Measurements from ENCODE around the gene SPTLC3.
"Not testable (repeated sequence)": the region's sequence is repeated elsewhere in the genome, so short reads cannot be mapped to it uniquely, and the experiment has no call there.

Gene SPTLC3

DNA sequence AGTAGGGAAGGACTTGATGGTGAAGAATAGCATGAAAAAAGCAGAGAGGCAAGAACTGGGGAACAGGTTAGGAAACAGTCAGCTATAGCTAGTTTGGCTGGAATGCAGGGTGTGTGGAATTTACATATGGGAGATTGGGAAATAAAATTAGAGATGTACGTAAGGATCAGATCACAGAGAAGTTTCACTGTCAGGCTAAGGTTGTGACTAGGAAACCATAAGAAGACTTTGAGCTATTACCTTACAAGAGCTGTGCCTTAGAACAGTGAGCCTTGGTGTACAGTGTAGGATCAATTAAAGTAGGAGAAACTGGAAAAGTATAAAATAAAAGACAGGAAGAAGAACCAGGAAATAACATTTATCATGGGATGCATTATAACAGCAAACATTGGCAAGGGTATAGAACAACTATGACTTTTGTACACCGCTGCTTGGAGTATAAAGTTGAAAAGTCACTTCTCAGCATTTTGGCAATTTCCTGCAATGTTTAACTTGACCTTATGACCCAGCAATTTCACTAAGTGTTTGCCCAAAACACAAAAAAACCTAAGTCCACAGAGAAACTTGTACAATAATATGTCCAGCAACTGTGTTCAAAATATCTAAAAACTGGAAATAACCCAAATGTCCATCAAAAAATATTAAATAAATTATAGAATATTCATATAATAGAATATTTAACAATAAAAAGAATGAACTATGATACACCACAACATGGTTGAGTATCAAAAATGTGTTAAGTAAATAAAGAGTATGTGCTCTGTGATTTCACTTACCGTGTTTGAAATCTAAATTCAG, 31.2 kb upstream of the SPTLC3 start:
- Mint-ChIP-seq H3K4me1 (no peaks in the 10 kb centered on the region), H3K27me3 (peaks cover 0 to 5% of the 10 kb centered on the region in 2 donors), H3K36me3 (no peaks in the 10 kb centered on the region), H3K4me3 (no peak overlapping the region), H3K27ac (no peak overlapping the region), H3K9me3 (peaks cover 0 to 3% of the 10 kb centered on the region in 2 donors)
- DNase-seq (no peak), ATAC-seq (replicated peaks) (no peak)

DNA sequence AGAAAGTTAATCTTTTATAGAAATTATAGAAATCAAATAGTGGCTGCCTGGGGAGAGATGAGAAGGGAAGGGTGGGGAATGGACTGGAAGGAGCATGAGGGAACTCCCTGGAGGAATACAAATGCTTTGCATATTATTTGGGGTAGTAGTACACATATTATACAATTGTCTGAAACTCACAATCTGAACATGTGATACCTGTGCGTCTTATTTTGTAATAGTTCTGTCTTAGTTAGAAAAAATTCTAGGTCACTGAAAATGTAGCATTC, 30.7 kb upstream of the SPTLC3 start:
- Mint-ChIP-seq H3K9me3 (peaks cover 0 to 3% of the 10 kb centered on the region in 2 donors), H3K36me3 (no peaks in the 10 kb centered on the region), H3K27ac (no peak overlapping the region), H3K4me1 (no peaks in the 10 kb centered on the region), H3K27me3 (peaks cover 0 to 5% of the 10 kb centered on the region in 2 donors), H3K4me3 (no peak overlapping the region)
- DNase-seq (no peak), ATAC-seq (replicated peaks) (no peak)

DNA sequence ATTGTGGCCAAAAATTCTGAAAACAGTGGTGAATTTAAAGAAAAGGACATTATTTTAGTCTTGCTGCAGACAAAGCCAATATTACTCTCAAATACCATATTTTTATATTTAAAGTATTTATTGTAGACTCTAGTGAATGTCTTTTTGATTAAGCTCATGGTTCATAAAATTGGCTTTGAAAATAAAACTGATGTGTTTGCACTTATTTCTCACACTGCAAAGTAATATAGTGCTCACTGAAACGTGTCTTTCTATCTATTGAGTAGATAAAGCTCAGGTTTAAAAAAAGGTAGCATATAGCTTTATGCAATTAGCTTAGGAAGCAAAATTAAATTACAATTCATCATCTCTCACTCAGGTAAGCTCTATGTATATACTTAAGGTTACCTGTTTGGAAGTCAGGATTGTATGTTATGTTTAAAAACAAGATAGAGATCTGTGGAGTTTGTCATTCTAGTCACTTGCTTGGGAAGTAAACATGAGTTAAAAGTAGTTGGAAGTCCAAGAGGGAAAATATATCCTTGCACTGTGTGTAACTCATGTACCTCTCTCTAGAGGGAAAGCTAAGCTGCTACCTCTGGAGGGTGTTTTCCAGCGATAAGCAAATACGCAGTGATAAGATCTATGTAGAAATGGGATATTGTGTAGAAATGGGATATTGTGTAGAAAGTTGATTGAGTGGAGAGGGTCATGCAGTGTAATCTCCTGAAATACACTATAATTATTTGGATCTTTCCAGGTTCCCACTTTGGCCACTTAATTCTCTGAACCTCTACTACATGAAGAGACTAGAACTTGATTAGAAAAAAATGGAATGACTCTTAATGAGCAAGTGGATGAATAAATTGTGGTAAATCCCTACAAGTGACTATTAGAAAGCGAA, 29.9 kb upstream of the SPTLC3 start:
- no peak for ATAC-seq (replicated peaks)
- H3K4me1 Mint-ChIP-seq: no peaks in the 10 kb centered on the region
- peaks cover 0 to 3% of the 10 kb centered on the region in 2 donors for H3K9me3 Mint-ChIP-seq
- no peaks in the 10 kb centered on the region for H3K36me3 Mint-ChIP-seq
- DNase-seq: no peak
- H3K27me3 Mint-ChIP-seq: peaks cover 0 to 5% of the 10 kb centered on the region in 2 donors
- no peak overlapping the region for H3K4me3 Mint-ChIP-seq
- H3K27ac Mint-ChIP-seq: no peak overlapping the region

DNA sequence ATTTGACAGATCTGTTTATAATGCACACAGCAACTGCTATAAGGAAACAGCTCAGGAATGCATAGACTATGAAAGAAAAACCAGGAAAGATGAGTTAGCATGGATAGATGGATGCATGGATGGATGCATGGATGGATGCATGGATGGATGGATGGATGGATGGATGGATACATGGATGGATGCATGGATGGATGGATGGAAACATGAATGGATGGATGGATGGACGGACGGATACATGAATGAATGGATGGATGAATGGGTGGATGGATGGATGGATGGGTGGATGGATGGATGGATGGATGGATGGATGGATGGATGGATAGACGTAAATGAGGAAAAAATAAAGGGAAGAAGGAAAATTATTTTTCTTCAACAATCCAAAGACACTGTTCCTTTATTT, 29.1 kb upstream of the SPTLC3 start:
- H3K4me3 Mint-ChIP-seq; H3K36me3 Mint-ChIP-seq; DNase-seq; H3K27ac Mint-ChIP-seq; H3K4me1 Mint-ChIP-seq; ATAC-seq (replicated peaks); H3K27me3 Mint-ChIP-seq; H3K9me3 Mint-ChIP-seq: not testable (repeated sequence)

DNA sequence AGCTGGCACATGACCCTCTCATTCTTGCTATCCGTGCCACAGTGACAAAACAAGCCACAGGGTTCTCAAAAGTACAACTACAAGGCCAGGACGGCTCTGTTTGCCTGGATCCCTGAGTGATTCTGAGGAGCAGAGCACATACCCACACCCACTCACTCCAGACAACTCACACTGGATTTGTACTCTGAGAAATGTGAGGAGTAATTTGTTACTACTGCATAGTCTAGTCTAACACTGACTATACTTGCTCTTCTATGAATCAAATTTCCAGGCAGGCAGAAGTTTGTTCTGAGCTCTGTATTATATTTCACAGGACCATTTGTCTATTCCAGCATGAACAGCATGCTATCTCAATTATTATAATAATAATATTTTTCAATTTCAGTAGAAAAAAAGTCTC, 26.7 kb upstream of the SPTLC3 start:
- H3K27me3 Mint-ChIP-seq: peaks cover 0 to 5% of the 10 kb centered on the region in 2 donors
- ATAC-seq (replicated peaks) (no peak), DNase-seq (no peak)
- peaks cover 0 to 3% of the 10 kb centered on the region in 2 donors for H3K9me3 Mint-ChIP-seq
- H3K27ac Mint-ChIP-seq: no peak overlapping the region
- H3K4me3 Mint-ChIP-seq: no peak overlapping the region
- H3K4me1 Mint-ChIP-seq: no peaks in the 10 kb centered on the region
- H3K36me3 Mint-ChIP-seq: no peaks in the 10 kb centered on the region

DNA sequence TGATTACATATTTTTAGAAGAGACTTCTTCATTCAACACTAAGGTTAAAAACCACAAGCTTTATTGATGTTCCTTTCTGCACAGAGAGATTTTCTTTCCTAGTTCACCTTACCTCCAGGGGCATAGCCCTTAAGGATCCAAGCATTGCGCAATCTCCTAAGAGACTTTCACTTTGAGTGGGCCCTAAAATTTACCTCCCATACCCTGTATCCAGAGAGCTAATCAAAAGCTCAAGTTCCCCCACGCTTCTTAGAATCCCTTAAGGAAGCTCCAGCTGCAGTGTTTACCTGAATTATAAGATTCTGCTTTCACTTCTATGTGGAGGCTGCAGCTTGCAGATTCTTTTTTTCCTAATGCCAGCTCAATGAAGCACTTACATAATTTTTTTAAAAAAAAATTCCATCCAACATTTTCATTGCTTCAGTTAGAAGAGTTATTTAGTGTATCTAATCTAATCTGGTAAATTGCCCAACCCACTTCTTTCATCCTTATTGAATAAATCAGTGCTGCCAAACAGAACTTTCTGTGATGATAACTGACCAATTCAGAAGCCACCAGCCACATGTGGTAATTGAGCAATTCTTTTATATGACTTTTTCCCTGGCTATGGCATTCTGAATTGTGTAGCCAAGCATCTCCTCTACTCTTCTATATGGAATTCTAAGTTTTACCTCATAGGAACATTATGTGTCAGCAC, 24.6 kb upstream of the SPTLC3 start:
- ATAC-seq (replicated peaks) (no peak), DNase-seq (no peak)
- H3K27me3 Mint-ChIP-seq: peaks cover 0 to 12% of the 10 kb centered on the region in 2 donors
- H3K4me1 Mint-ChIP-seq: no peaks in the 10 kb centered on the region
- peaks cover 0 to 3% of the 10 kb centered on the region in 2 donors for H3K9me3 Mint-ChIP-seq
- H3K36me3 Mint-ChIP-seq: no peaks in the 10 kb centered on the region
- no peak overlapping the region for H3K27ac Mint-ChIP-seq
- no peak overlapping the region for H3K4me3 Mint-ChIP-seq

DNA sequence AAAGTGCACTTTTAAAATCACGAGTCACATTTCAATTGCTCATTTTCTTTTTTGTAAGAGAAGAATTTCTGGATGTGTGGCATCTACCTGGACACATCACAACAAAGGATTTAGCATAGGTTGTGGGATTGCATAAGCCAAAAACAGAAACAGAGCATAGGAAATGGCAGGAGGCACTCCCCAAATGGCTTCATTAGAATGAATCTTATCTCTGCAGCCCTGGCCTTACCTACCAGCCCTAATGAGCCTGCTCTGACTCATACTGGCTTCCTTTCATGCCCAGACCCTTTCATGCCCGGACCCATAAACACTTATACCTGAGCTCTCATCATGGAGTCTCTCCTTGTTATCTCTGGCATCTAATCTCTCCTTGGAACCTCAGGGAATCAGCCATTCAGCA, 23.9 kb upstream of the SPTLC3 start:
- H3K36me3 Mint-ChIP-seq: no peaks in the 10 kb centered on the region
- H3K9me3 Mint-ChIP-seq: no peaks in the 10 kb centered on the region
- no peak overlapping the region for H3K4me3 Mint-ChIP-seq
- ATAC-seq (replicated peaks) (no peak), DNase-seq (no peak)
- no peak overlapping the region for H3K27ac Mint-ChIP-seq
- H3K4me1 Mint-ChIP-seq: no peaks in the 10 kb centered on the region
- H3K27me3 Mint-ChIP-seq: peaks cover 0 to 7% of the 10 kb centered on the region in 2 donors

DNA sequence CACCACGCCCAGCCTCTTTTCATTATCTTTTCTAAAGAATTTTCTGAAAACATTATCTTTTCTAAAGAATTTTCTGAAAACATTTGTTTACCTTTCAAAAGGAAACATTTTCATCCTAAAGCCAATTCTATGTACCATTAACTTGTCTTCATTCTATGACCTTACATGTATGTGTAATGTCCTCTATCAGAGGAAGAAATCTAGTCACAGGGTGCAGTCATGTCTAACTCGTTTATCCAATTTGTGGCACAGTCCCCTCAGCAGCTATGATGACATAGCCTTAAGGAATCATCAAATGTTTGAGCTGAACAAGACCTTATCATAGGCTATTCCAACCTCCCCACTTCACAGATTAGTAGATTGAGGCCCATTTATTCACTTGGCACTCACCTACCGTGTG, 21.5 kb upstream of the SPTLC3 start:
- H3K4me3 Mint-ChIP-seq: no peak overlapping the region
- no peak overlapping the region for H3K27ac Mint-ChIP-seq
- H3K27me3 Mint-ChIP-seq: peaks cover 0 to 7% of the 10 kb centered on the region in 2 donors
- DNase-seq: no peak
- H3K9me3 Mint-ChIP-seq: no peaks in the 10 kb centered on the region
- H3K4me1 Mint-ChIP-seq: no peaks in the 10 kb centered on the region
- no peaks in the 10 kb centered on the region for H3K36me3 Mint-ChIP-seq
- ATAC-seq (replicated peaks): no peak

DNA sequence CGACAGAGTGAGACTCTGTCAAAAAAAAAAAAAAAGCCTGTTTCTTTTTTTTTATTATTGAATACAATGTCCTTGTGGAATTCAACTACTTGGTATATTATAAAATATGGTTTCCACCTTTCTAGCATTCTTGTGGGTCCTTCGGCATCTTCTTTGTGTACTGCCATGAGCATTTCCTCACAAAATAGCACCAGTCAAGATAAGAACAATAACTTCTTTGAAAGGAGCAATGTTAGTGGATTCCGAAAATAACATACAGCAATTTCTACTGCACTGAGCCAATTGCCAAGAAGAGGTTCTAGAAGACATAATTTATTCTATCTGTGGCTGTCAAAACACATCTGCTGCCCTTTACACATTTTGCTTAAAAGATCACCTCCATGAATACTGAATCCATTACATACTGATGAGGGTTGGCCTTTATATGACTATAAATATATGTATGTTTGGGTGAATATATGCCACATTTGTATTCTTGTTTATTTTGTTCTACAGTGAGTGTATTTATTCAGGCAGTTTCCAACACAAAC, 19.1 kb upstream of the SPTLC3 start:
- Mint-ChIP-seq H3K4me3 (no peak overlapping the region), H3K36me3 (no peaks in the 10 kb centered on the region), H3K27ac (no peak overlapping the region), H3K27me3 (peaks cover 1 to 7% of the 10 kb centered on the region in 2 donors), H3K9me3 (peaks cover 0 to under 1% of the 10 kb centered on the region in 2 donors), H3K4me1 (no peaks in the 10 kb centered on the region)
- ATAC-seq (replicated peaks) (no peak), DNase-seq (no peak)

DNA sequence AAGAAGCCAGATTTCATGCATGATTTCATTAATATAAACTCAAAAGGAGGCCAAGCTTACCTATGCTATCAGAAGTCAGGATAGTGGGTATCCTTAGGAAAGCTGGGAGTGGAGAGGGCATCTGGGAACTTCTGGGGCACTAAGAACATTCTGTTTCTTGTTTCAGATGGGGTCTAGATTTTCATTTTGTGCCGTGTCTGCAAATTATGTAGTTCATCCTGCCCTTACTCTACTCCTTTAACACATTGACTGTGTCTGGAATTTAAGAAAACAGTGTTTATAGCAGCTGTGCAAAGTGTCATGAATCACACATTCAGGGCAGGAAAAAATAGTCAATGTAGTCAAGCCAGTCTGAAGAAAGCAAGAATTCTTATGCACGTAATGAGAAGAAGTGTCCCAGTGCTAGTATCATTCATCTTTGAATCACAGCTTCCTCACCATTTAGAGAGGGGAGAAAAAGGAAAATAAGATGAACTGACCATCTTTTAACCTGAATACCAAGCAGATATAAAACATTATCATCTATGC, 11.6 kb upstream of the SPTLC3 start:
- Mint-ChIP-seq H3K27me3 (peaks cover 6 to 7% of the 10 kb centered on the region in 2 donors), H3K4me3 (no peak overlapping the region), H3K36me3 (no peaks in the 10 kb centered on the region), H3K27ac (no peak overlapping the region), H3K4me1 (peaks cover 0 to 2% of the 10 kb centered on the region in 2 donors), H3K9me3 (peaks cover 2 to 4% of the 10 kb centered on the region in 2 donors)
- ATAC-seq (replicated peaks): no peak
- DNase-seq: no peak

DNA sequence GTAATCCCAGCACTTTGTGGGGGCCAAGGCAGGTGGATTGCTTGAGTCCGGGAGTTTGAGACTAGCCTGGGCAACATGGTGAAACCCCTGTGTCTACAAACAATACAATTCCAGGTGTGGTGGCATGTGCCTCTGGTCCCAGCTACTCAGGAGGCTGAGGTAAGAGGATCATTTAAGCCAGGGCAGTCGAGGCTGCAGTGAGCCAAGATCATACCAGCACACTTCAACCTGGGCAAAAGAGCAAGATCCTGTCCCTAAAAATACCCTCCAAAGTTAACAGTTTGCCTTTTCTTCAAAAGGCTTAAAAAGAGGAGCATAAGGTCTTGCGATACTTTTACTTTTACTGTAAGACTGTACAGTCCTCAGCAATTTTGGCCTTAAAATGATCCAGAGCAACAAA, 10.7 kb upstream of the SPTLC3 start:
- DNase-seq (no peak), ATAC-seq (replicated peaks) (no peak)
- Mint-ChIP-seq H3K9me3 (peaks cover 4% of the 10 kb centered on the region in 2 donors), H3K36me3 (no peaks in the 10 kb centered on the region), H3K4me1 (peaks cover 0 to 2% of the 10 kb centered on the region in 2 donors), H3K4me3 (no peak overlapping the region), H3K27ac (no peak overlapping the region), H3K27me3 (peaks cover 6 to 7% of the 10 kb centered on the region in 2 donors)

DNA sequence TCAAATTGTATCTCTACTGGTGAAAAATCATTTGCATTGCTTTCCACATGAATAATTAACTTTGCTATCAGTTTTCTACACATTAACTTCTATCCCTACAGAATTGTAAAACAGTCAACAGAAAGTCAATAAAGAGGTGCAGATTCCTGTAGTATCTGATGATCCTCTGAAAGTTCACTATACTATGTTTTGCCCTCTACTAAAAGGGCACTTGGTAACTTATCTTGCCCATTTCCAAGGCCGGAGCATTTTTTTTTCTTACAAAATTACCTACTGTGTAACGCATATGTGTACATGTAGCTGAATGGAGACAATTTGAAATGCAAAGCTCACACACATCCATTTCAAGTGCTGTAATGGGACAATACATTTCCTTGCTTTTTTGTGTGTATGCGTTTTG, 9.6 kb upstream of the SPTLC3 start:
- H3K27ac Mint-ChIP-seq: no peak overlapping the region
- H3K36me3 Mint-ChIP-seq: no peaks in the 10 kb centered on the region
- no peak overlapping the region for H3K4me3 Mint-ChIP-seq
- peaks cover 4% of the 10 kb centered on the region in 2 donors for H3K9me3 Mint-ChIP-seq
- peaks cover 0 to 2% of the 10 kb centered on the region in 2 donors for H3K4me1 Mint-ChIP-seq
- H3K27me3 Mint-ChIP-seq: peaks cover 6 to 7% of the 10 kb centered on the region in 2 donors
- ATAC-seq (replicated peaks) (no peak), DNase-seq (no peak)

DNA sequence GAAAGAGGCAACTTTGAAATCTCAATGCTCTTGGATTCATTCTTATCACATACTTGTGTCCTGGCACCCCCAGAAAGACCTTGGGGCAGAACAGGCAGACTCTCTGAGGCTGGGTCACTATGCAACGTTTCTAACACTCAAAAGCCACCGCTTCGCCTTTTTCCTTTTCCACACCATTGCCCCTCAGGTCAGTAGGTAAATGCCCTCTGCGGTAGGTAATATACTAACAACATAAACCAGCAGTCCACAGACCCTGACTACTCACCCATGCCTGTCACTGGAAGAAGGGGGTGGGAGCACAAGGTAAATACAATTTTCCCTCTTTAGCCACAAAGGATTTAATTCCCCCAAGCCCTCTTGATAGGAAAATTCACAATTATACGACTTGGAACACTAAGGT, 6.5 kb upstream of the SPTLC3 start:
- no peaks in the 10 kb centered on the region for H3K4me1 Mint-ChIP-seq
- DNase-seq (no peak), ATAC-seq (replicated peaks) (no peak)
- H3K27me3 Mint-ChIP-seq: peaks cover 3 to 11% of the 10 kb centered on the region in 2 donors
- H3K36me3 Mint-ChIP-seq: no peaks in the 10 kb centered on the region
- no peak overlapping the region for H3K4me3 Mint-ChIP-seq
- H3K27ac Mint-ChIP-seq: no peak overlapping the region
- H3K9me3 Mint-ChIP-seq: peaks cover 0 to 2% of the 10 kb centered on the region in 2 donors

DNA sequence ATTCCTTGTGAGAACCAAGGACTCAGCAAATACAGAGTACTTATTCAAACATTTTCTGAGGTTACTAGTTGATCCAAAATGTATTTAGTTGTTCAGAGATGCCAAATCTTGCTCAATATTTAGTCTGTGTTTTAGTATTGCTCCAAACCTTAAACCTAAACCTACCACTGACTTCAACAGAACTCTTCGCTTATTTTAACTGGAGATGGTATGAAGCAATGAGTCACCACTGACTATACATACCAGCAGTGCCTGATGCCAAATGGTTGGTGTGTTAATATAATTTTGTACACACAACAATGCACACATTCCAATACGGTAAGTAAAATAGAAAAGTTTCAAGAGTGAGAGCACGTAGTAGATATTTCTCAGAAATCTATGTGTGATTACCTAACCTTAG, 1.9 kb upstream of the SPTLC3 start:
- Mint-ChIP-seq H3K9me3 (peaks cover 0 to 2% of the 10 kb centered on the region in 2 donors), H3K27me3 (peaks cover 0 to 6% of the 10 kb centered on the region in 2 donors), H3K36me3 (no peaks in the 10 kb centered on the region), H3K4me3 (no peak overlapping the region), H3K4me1 (peaks cover 17 to 30% of the 10 kb centered on the region in 2 donors), H3K27ac (no peak overlapping the region)
- ATAC-seq (replicated peaks): no peak
- no peak for DNase-seq

Data from stimulated activated naive B cell treated with anti-CD40 and anti-IgM and Interleukin-4, amounts not matched to agents 10 μg/mL and 1 μg/mL and 100 μg/mL, for 72 hours (primary cell).